A549 treated with Hydrocortisone at 1 μM for 4 hours (cell line): ENCODE data around the gene DMGDH. TPM values are rescaled to one million over a fixed set of nuclear protein-coding genes. Genes with fewer than 3 reads are reported as not detected.

ENCODE experiments used
- total RNA-seq: library from RNA; stranded (reverse); fragments of 200-300 nt; extraction: Qiagen RNA extraction; gene quantifications from 5 replicates; pipeline ENCODE4 v1.2.3, GENCODE V29; 2022

DMGDH gene
- total RNA-seq: 0.15 TPM in 1 of 5 replicates, not detected in the others

DNA sequence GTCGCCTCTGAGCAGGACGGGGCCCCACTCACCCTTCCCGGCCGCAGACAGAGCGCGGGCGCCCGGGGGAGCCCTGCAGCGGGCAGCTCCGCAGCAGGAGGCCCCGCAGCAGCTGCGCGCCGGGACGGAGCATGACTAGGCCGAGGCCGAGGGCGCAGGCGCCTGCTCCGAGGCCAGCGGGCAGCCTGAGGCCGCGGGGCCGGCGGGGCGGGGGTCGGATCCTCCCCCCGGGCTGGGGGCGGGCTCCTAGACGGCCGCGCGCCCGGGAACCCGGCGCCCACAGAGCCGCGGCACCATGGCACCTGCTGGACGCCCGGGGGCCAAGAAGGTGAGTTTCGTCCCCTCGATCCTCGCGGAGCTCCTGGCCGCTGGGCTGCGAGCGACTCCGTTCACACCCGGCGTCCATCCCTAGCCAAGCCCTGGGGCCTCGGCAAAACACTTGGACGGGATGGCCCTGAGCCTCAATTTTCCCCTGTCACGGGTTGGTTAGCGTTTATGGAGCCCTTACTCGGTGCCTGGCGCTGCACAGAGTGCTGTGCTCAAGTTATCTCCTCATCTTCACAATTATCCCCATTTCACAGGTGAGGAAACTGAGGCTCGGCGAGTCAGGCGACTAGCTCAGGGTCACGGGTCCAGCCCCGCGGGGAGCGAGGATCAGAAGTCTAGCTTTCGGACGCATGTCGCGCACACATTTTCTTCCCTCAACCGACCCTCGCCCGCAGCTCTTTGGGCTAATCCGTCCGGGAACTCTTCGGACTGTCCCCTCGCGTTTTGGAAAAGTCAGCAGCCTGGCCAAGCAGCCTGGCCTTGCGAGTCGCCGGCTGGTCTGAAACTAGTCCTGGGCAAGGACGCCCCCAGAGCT is at the start of gene DMGDH, which contains the start of gene BHMT2:
Gene DMGDH, minus strand, starts transcription at position 187 of the 862 bp plus-strand sequence. Its CDS starts 54 bp downstream, at position 133.
Gene BHMT2, plus strand, starts transcription at position 280 of the 862 bp plus-strand sequence. Its CDS starts 16 bp downstream, at position 296.

GRCh38 chr5:79111387-79111959 is 42.0 kb upstream of the DMGDH start, which contains the start of gene BHMT:
BHMT (plus strand) TSS chr5:79111809; CDS start chr5:79111886, 77 bp downstream.

DNA sequence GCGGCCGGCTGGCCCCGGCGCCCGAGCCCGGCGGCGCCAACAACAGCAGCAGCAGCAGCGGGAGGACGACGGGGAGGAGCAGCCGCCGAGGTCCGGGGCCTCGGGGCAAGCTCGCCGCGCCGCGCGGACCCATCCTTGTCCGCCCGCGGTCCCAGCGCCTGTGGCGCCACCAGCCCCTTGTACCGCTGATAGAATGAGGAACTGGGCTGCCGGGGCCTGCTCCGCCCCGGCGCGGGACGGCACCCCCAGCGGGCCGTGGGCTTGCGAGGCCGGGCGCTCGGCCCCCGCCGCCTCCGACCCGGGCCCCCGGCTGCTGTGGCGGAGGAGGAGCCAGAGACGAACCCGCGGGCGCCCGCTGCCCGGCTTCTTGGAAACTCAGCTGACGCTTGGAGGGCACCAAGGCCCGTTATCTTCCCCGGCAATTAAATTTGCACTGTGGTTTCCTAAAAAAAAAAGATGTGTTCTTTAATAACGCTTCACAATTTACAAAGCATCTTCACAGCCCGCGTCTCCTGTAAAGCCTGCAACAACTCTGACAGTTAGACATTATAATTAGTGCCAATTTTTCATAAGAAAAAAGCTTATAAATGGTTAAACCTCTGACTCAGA is 84.3 kb downstream of the DMGDH start, which contains the start of gene ARSB:
Gene ARSB, minus strand, starts transcription at position 195 of the 609 bp plus-strand sequence. Its CDS starts 62 bp downstream, at position 133.

Other genes starting within 250 kb of the DMGDH start
- 7.7 to 11.2 TPM (median 9.0 TPM) in 5 replicates for gene ARSB, start 84.4 kb downstream of the DMGDH start, total RNA-seq
- gene BHMT2, start 93 bp upstream of the DMGDH start, total RNA-seq: not detected in 5 replicates
- gene BHMT, start 42.1 kb upstream of the DMGDH start, total RNA-seq: 0.11 TPM in 1 of 5 replicates, not detected in the others
- 2.3 to 3.6 TPM (median 3.0 TPM) in 5 replicates for gene JMY, start 166.5 kb upstream of the DMGDH start, total RNA-seq